ENCODE data around the gene NAV3. TPM values are rescaled to one million over a fixed set of nuclear protein-coding genes. Genes with fewer than 3 reads are reported as not detected.

NAV3 gene
- total and polyA plus RNA-seq, 7 donors = 0.50 to 13.3 (median 6.8) TPM; not detected in 1

DNA sequence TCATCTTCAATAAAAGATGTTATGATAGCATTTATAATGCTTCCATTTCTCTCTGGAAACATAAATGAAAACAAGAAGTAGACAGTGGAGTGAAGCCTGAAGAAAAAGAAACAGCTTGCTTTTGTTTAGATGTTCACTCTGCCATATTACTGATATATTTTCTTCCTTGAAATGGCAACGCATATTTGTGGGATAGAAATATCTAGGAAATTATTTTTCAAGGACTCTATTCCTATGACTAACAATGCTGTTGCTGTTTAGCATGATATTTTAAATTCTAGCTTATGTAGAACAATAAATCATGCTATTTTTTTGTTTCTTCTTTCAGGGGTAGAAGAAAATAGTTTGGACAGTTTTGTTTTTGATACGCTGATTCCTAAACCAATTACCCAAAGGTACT lies 359.0 kb downstream of the NAV3 start:
- TF ChIP-seq POLR2AphosphoS5 (IDR thresholded peaks at IDR 0.05) = no peak
- no peak for TF ChIP-seq POLR2A (IDR thresholded peaks at IDR 0.05)
- no peak for TF ChIP-seq EP300 (IDR thresholded peaks at IDR 0.05)
- no peak for TF ChIP-seq CTCF (IDR thresholded peaks at IDR 0.05)
- H3K27ac ChIP-seq = no peak overlapping the region

DNA sequence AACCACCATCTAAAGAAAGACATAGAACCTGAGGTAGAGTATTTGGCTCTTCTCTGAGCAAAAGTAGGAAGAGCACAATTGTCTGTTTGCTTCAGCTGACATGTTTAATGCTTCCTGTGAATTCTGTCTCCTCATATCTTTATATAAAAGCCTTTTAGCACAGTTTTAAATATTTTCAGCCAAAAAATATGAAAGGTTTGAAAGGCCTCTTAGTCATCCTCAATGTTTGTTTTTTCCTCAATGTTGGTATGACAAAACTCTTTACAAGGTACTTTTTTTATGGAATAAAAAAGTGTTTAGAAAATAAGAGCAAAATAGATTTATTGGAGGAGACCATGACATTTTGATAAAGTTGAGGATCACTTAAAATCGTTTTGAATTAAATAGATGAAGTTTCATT lies 360.9 kb downstream of the NAV3 start:
- Histone ChIP-seq H3K9me3 (no peaks in the 10 kb centered on the region), H3K27me3 (no peaks in the 10 kb centered on the region), H3K4me3 (no peak overlapping the region), H3K36me3 (no peaks in the 10 kb centered on the region), H3K27ac (no peak overlapping the region), H3K4me1 (no peaks in the 10 kb centered on the region)
- intact Hi-C loops (cut with DNase I) = no loop called here
- TF ChIP-seq POLR2A (IDR thresholded peaks at IDR 0.05) = no peak
- no peak for TF ChIP-seq POLR2AphosphoS5 (IDR thresholded peaks at IDR 0.05)
- 36 to 52% methylated on average over 1 of the region's 1 CpG for WGBS, 2 donors
- no peak for DNase-seq

More for the DNA sequence above, 359.0 kb downstream of the NAV3 start:
- no peaks in the 10 kb centered on the region for H3K36me3 ChIP-seq
- DNase-seq = no peak
- H3K27me3 ChIP-seq = no peaks in the 10 kb centered on the region
- H3K4me3 ChIP-seq = no peak overlapping the region
- H3K4me1 ChIP-seq = no peaks in the 10 kb centered on the region
- WGBS, 2 donors = 78 to 87% methylated on average over 2 of the region's 2 CpGs
- no peaks in the 10 kb centered on the region for H3K9me3 ChIP-seq
- intact Hi-C loops (cut with DNase I) = loop anchor here (10.0 kb wide), 1 partner anchor 1185 kb away; no protein-coding TSS in a partner anchor

GRCh38 chr12:78192979-78193378 lies 362.3 kb downstream of the NAV3 start:
- TF ChIP-seq POLR2AphosphoS5 (IDR thresholded peaks at IDR 0.05) = peak in 1 of 4 donors; percentile 15
- no peak for TF ChIP-seq CTCF (IDR thresholded peaks at IDR 0.05)
- no peaks in the 10 kb centered on the region for H3K27me3 ChIP-seq
- H3K9me3 ChIP-seq = no peaks in the 10 kb centered on the region
- no peak for DNase-seq
- intact Hi-C loops (cut with DNase I) = no loop called here
- peak overlapping the region in 1 of 4 donors; percentile 11 for H3K27ac ChIP-seq
- WGBS, 2 donors = 76 to 79% methylated on average over 2 of the region's 2 CpGs
- H3K4me3 ChIP-seq = no peak overlapping the region
- no peaks in the 10 kb centered on the region for H3K36me3 ChIP-seq
- H3K4me1 ChIP-seq = no peaks in the 10 kb centered on the region

GRCh38 chr12:78194448-78194847 lies 363.8 kb downstream of the NAV3 start:
- WGBS, 2 donors = 50 to 65% methylated on average over 3 of the region's 3 CpGs
- H3K4me3 ChIP-seq = no peak overlapping the region
- H3K27ac ChIP-seq = no peak overlapping the region
- intact Hi-C loops (cut with DNase I) = no loop called here
- DNase-seq = no peak
- no peaks in the 10 kb centered on the region for H3K36me3 ChIP-seq
- no peak for TF ChIP-seq POLR2AphosphoS5 (IDR thresholded peaks at IDR 0.05)
- no peak for TF ChIP-seq CTCF (IDR thresholded peaks at IDR 0.05)
- no peak for TF ChIP-seq EP300 (IDR thresholded peaks at IDR 0.05)
- TF ChIP-seq POLR2A (IDR thresholded peaks at IDR 0.05) = no peak
- H3K9me3 ChIP-seq = no peaks in the 10 kb centered on the region
- no peaks in the 10 kb centered on the region for H3K4me1 ChIP-seq
- H3K27me3 ChIP-seq = no peaks in the 10 kb centered on the region

DNA sequence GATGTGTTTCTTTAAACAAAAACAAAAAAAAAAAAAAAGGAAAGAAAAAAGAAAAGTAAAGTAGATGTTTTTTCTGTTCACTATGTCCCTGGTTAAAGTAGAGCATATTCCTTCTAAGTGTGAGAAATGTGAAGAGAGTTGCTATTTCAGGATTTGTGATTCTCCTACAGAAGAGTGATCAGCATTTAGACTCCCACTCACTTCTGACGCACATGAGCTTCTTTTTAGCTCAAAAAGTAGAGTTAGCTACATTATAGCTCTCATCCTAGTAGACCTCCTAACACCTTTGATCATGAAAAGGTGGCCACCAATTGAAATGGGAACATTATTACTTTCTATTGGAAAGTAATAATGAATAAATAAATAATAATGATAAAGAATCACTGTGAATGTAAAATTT lies 368.2 kb downstream of the NAV3 start:
- TF ChIP-seq POLR2AphosphoS5 (IDR thresholded peaks at IDR 0.05) (no peak), POLR2A (IDR thresholded peaks at IDR 0.05) (no peak), EP300 (IDR thresholded peaks at IDR 0.05) (no peak), CTCF (IDR thresholded peaks at IDR 0.05) (no peak)
- intact Hi-C loops (cut with DNase I) = no loop called here
- Histone ChIP-seq H3K27ac (no peak overlapping the region), H3K4me1 (peaks cover 0 to 14% (median 8%) of the 10 kb centered on the region in 4 donors), H3K9me3 (no peaks in the 10 kb centered on the region), H3K27me3 (no peaks in the 10 kb centered on the region), H3K4me3 (no peak overlapping the region), H3K36me3 (no peaks in the 10 kb centered on the region)
- DNase-seq = no peak
- 75 to 84% methylated on average over 1 of the region's 1 CpG for WGBS, 2 donors

Data from sigmoid colon (tissue), 7 donors.